CD4-positive, alpha-beta T cell treated with Interleukin-15 for 4 hours (primary cell): ENCODE data around the gene SAT1.
"Not testable (repeated sequence)": the region's sequence is repeated elsewhere in the genome, so short reads cannot be mapped to it uniquely, and the experiment has no call there.

Experiments used
- DNase-seq: peaks from one replicate; pipeline ENCODE4 v3.0.0-alpha.2; 2020; ENCODE audit warnings: low spot score

Gene SAT1

DNA sequence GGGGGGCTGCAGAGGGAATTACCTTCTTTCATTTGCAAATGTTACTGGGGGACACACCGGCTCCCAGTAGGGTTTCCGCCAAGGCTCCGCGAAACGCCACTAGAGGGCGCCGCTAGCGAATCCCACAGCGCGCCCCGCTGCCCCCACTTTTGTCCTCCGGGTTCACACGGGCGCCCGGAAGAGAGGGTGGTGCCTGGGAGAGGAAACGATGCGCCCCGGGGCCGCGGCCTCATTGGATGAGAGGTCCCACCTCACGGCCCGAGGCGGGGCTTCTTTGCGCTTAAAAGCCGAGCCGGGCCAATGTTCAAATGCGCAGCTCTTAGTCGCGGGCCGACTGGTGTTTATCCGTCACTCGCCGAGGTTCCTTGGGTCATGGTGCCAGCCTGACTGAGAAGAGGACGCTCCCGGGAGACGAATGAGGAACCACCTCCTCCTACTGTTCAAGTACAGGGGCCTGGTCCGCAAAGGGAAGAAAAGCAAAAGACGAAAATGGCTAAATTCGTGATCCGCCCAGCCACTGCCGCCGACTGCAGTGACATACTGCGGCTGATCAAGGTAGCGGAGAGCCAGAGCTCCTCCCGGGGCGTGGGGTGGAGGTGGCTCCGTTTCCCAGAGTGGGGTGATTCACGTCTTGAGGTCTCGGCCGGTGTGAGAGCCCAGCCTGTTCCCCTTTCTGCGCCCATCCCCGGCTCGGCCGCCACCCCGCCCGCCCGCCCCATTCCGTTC, at the start of gene SAT1:
Gene SAT1 (plus strand): TSS at position 311 of the 726 bp plus-strand sequence. CDS start 179 bp downstream, at position 490.
- DNase-seq: peak; percentile 93

- no peak for DNase-seq
Measured at GRCh38 chrX:23736030-23736429, 46.9 kb upstream of the SAT1 start.

GRCh38 chrX:23737413-23737812, 45.6 kb upstream of the SAT1 start:
- DNase-seq: no peak

GRCh38 chrX:23742174-23742696, 40.7 kb upstream of the SAT1 start:
- peak; percentile 3 for DNase-seq

- DNase-seq: peak; percentile 61
Measured at GRCh38 chrX:23742697-23743622, 40.0 kb upstream of the SAT1 start, which contains the start of gene ACOT9. Gene ACOT9, minus strand, starts transcription at chrX:23743276. Its CDS starts 132 bp downstream, at chrX:23743144.

GRCh38 chrX:23743623-23743971, 39.4 kb upstream of the SAT1 start:
- DNase-seq: not testable (repeated sequence)

GRCh38 chrX:23745786-23746185, 37.2 kb upstream of the SAT1 start:
- peak; percentile 16 for DNase-seq

DNA sequence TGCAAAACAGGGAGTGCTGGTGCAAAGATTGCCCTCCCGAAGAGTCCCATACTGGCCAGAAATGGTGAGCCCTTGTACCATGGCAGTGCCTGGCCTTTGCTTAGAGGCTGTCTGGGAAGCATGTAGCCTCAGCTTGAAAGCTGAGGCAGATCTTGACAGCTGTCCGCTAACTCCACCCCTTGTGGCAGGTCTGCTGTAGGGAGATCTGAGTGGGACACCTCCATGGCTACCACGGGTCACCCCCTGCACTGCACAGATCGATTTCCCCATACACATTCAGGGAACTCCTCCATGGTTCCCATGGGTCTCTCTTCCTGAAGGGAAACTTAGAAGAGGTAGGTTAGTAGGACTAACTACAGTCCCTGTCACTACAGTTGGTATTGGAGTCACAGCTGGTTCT, 33.8 kb upstream of the SAT1 start:
- DNase-seq: no peak

DNA sequence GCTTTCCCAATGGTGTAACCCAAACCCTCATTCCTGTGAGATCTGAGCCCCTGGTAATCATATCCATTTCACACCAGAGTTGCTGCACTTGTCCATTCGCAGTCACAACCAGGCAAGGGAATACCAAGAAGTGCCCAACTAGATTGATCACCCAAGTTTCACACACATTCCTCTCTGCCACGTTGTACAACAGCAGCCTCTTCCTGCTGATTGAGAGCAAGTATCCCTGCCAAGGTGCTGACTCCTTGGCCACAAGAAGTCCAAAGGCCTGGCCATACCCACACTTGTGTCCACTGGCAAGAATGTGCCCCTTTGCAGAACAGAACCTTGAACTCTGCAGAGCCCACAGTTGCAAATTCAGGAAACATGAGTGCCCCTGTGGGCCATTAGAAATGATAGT, 33.4 kb upstream of the SAT1 start:
- DNase-seq: no peak

- no peak for DNase-seq
Measured at GRCh38 chrX:23752740-23753415, 30.1 kb upstream of the SAT1 start.

- no peak for DNase-seq
Measured at GRCh38 chrX:23754664-23755063, 28.3 kb upstream of the SAT1 start.

- DNase-seq: peak; percentile 76
Measured at GRCh38 chrX:23756165-23756564, 26.8 kb upstream of the SAT1 start.

DNA sequence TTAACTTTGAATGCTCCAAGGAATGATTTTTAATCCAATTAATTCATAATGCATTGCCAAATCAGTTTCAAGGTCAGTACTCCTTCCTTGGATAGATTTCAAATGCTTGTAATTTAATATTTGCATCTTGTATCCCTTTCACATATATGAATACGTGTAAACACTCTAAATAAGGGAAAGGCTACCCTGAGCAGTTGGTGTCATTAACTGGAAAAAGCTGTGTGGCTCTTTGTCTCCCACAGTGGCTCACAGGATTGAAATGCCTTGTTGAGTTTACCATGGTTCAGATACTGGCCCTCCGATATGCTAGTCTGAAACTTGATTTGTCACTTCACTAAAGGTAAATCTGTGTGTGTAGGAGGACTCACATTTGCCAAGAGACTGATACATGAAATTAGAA, 23.2 kb upstream of the SAT1 start:
- DNase-seq: no peak

DNA sequence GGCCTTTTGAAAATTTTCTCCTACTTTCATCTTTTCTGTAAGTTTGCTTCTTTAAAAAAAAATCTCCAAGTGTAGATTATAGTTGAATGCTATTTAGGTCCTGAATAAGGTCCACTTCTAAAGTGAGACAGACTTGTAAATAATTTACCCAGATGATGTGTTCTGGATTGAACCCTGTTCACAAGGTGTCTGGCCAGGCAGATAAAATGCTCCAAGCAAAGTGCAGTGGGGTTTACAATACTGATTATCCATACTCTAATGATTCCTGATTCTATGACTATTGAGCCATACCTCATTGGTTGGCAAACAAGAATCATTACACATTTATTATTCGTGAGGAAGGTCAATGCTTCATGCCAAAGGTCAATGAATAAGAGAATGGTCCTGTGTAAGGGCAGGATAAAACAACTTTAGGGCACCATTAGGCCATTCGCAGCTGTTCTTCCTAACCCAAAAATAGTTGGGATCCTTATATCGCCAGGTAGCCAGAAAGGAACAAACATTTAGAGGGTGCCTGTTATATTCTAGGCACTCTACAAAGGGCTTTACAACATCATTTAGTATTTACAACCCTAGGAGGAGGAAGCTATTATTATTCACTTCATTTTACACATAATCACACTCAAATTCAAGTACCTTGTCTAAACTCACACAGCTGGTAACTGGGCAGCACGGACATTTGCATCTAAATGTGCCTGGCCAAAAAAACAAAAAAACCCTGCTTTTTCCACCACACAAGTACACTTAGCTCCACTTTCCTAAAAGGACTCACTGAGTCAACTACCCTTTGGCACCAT, 18.6 kb upstream of the SAT1 start:
- DNase-seq: no peak

GRCh38 chrX:23765449-23765848, 17.5 kb upstream of the SAT1 start:
- no peak for DNase-seq

DNA sequence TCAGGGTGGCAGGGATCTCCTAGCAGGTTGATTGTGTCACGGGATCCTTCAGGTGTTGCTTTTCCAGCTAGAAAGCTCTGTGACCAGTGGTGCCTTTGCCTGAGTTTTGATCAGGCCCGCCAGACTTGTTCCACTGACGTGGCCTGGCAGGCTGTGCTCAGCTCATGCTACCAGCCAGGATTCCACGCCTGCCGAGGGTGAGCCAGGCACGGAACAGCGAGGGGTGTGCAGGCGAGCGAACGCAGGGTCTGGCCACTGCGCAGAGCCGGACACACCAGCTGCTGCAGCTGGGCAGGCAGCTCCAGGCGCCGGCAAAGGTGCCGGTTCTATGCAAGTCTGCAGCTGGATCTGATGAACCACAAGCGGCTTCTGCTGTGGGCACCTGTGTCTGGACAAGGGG, 17.1 kb upstream of the SAT1 start:
- DNase-seq: no peak

DNA sequence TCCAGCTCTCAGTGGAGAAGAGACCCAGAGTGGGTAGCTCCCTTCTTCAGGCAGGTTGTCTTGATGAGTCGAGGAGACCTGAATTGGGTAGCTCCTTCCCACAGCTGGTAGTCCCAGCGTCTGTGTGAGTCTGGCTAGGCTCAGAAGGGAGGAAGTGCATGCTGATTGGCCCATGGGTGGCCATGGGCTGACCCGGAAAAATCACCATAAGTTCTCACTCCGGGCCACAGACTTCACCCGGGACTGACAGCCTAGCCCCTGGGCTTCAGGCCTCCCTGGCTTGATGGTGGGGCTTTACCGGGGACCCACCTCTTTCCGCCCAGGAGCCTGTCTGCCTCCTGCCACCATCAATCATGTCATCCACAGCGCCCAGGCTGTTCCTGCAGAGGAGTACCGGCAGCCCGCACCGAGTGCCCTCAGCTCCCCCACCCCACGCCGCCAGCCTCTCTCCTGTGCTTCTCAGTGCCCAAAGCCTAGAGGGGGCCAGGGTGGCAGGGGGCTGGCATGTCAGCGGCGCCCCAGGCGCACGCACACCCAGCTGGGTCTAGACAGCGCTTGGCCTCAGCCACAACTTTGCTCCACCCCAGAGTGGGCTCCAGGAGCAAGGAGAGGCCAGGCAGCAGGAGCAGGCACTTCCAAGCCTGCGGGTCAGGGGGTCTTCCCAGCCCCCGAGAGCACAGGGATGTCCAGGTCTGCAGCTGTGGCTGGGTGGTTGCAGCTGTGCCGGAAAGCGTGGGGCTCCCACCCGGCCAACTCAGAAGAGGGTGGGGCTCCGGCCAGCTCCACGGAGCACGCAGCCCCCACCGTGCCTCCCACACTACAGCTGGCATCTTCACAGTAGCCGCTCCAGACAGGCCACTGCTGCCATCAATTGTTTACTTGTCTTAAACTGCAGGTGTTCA, 16.1 kb upstream of the SAT1 start:
- no peak for DNase-seq

- no peak for DNase-seq
Measured at GRCh38 chrX:23770142-23770541, 12.8 kb upstream of the SAT1 start.

DNA sequence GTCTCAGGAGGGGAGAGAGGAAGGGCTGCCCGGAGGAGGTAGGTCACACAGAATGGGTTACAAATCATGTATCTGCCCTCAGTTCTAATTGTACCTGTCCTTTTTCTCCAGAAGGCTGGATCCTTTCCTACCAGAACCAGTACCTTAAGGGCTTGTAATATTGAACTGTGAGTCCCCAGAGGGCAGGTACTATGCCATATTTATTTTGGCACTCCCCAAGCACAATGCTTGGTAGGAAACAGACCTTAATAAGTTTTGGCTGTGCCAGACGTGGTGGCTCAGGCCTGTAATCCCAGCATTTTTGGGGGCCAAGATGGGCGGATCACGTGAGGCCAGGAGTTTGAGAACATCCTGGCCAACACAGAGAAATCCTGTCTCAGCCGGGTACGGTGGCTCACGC, 11.9 kb upstream of the SAT1 start:
- not testable (repeated sequence) for DNase-seq

GRCh38 chrX:23773601-23774175, 9.3 kb upstream of the SAT1 start:
- peak; percentile 76 for DNase-seq
